Measurements from ENCODE around the gene CCDC127. TPM values are rescaled to one million over a fixed set of nuclear protein-coding genes. Genes with fewer than 3 reads are reported as not detected.
A peak's percentile ranks its signal among the peaks of the same experiment; 100 is the strongest.
"Not testable (repeated sequence)": the region's sequence is repeated elsewhere in the genome, so short reads cannot be mapped to it uniquely, and the experiment has no call there.

Gene CCDC127
- total RNA-seq, 1 experiment from 2014 or later: 10.5 TPM

DNA sequence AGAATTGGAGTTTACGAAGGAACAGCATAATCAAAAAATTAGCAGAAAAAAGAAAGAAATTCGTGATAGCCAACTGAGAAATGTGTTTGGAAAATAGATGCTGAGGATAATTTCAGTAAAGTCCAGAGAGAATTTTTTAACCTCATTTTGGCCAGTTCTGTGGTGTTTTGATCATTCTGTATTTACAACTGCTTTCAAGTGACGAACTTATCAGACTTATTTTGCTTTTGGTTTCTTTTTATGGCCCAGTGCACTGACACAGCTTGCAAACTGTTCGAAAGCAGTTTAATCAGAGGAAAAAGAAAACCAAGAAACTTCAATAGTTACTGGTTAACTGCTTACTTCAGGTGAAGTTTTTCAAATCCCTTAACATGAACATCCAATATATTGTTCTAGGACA, 2.0 kb upstream of the CCDC127 start:
- POLR2A ChIA-PET: no interaction called here
- TF ChIP-seq, protein P1, sequence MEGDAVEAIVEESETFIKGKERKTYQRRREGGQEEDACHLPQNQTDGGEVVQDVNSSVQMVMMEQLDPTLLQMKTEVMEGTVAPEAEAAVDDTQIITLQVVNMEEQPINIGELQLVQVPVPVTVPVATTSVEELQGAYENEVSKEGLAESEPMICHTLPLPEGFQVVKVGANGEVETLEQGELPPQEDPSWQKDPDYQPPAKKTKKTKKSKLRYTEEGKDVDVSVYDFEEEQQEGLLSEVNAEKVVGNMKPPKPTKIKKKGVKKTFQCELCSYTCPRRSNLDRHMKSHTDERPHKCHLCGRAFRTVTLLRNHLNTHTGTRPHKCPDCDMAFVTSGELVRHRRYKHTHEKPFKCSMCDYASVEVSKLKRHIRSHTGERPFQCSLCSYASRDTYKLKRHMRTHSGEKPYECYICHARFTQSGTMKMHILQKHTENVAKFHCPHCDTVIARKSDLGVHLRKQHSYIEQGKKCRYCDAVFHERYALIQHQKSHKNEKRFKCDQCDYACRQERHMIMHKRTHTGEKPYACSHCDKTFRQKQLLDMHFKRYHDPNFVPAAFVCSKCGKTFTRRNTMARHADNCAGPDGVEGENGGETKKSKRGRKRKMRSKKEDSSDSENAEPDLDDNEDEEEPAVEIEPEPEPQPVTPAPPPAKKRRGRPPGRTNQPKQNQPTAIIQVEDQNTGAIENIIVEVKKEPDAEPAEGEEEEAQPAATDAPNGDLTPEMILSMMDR (IDR thresholded peaks at IDR 0.05; ENCODE audit: insufficient read depth in 1 of 2, low read depth in 1 of 2, low read length in 1 of 2, severe bottlenecking in 1 of 2, unreplicated experiment in 1 of 2): no peak
- BruUV-seq (replicated peaks): no TSS peak

DNA sequence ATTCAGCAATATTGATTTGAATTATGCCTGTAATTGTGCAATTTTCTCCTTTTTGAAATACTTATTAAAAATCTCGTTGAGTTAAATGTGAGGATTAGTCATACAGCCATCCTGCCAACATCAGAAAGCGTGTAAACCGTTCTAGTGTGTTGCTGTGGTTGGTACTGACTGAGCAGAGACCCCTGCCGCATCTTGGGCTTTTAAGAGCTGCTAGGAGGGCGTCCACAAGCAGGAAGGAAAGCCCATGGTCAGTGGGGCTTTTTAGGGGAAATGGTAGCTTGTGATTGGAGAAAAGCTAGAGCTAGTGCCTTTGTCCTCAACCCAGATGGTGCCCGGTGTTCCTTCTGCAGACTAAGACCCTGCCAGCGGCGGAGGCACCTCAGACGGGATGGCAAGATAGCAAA, 1.5 kb upstream of the CCDC127 start:
- no peaks in the 10 kb centered on the region for H3K9me3 ChIP-seq
- Mint-ChIP-seq H3K27ac (ENCODE audit: unreplicated experiment) (no peak overlapping the region), H3K9me3 (ENCODE audit: unreplicated experiment) (no peaks in the 10 kb centered on the region), H3K4me1 (ENCODE audit: low read depth, unreplicated experiment) (peaks cover 7% of the 10 kb centered on the region), H3K4me3 (ENCODE audit: unreplicated experiment) (peak overlapping the region; percentile 84), H3K27me3 (ENCODE audit: insufficient read depth, unreplicated experiment) (no peaks in the 10 kb centered on the region), H3K36me3 (ENCODE audit: insufficient read depth, unreplicated experiment) (peaks cover 47% of the 10 kb centered on the region)
- H3K27me3 ChIP-seq (replicated peaks; ENCODE audit: control insufficient read depth, insufficient read depth, low read length): no peaks in the 10 kb centered on the region
- TF ChIP-seq, protein P1 (IDR thresholded peaks at IDR 0.05; ENCODE audit: insufficient read depth in 1 of 2, low read depth in 1 of 2, low read length in 1 of 2, severe bottlenecking in 1 of 2, unreplicated experiment in 1 of 2): no peak
- CTCF ChIA-PET: interaction anchor here (1.6 kb wide), 1 partner anchor 52 kb away, joined by 5 read pairs; the partner anchor contains the start of gene PDCD6
- H3K4me3 ChIP-seq (ENCODE audit: low read depth, low read length): peak overlapping the region; percentile 99
- no peak for DNase-seq
- intact Hi-C loops (cut with micrococcal nuclease; ENCODE audit: unreplicated experiment): loop anchor here (2.0 kb wide), 1 partner anchor 51 kb away; the partner anchor contains the start of gene PDCD6
- BruUV-seq (replicated peaks): TSS peak; percentile 33
- no peaks in the 10 kb centered on the region for H3K36me3 ChIP-seq (ENCODE audit: control insufficient read depth, insufficient read depth, low read length)
- peaks cover 9% of the 10 kb centered on the region; the same call in 1 of the 2 replicates for H3K4me1 ChIP-seq
- POLR2A ChIA-PET: interaction anchor here (2.5 kb wide), 1 partner anchor 51 kb away, joined by 19 read pairs; the partner anchor contains the start of gene PDCD6

More for the DNA sequence above, 2.0 kb upstream of the CCDC127 start:
- Mint-ChIP-seq H3K27ac (ENCODE audit: unreplicated experiment) (no peak overlapping the region), H3K4me1 (ENCODE audit: low read depth, unreplicated experiment) (peaks cover 7% of the 10 kb centered on the region), H3K36me3 (ENCODE audit: insufficient read depth, unreplicated experiment) (peaks cover 47% of the 10 kb centered on the region), H3K27me3 (ENCODE audit: insufficient read depth, unreplicated experiment) (no peaks in the 10 kb centered on the region), H3K9me3 (ENCODE audit: unreplicated experiment) (no peaks in the 10 kb centered on the region), H3K4me3 (ENCODE audit: unreplicated experiment) (peak overlapping the region; percentile 84)
- Histone ChIP-seq H3K4me3 (ENCODE audit: low read depth, low read length) (no peak overlapping the region), H3K27me3 (replicated peaks; ENCODE audit: control insufficient read depth, insufficient read depth, low read length) (no peaks in the 10 kb centered on the region), H3K36me3 (ENCODE audit: control insufficient read depth, insufficient read depth, low read length) (no peaks in the 10 kb centered on the region), H3K4me1 (peaks cover 9% of the 10 kb centered on the region; the same call in 1 of the 2 replicates), H3K9me3 (no peaks in the 10 kb centered on the region)
- intact Hi-C loops (cut with micrococcal nuclease; ENCODE audit: unreplicated experiment): loop anchor here (2.0 kb wide), 1 partner anchor 51 kb away; the partner anchor contains the start of gene PDCD6
- no peak for DNase-seq
- CTCF ChIA-PET: no interaction called here

DNA sequence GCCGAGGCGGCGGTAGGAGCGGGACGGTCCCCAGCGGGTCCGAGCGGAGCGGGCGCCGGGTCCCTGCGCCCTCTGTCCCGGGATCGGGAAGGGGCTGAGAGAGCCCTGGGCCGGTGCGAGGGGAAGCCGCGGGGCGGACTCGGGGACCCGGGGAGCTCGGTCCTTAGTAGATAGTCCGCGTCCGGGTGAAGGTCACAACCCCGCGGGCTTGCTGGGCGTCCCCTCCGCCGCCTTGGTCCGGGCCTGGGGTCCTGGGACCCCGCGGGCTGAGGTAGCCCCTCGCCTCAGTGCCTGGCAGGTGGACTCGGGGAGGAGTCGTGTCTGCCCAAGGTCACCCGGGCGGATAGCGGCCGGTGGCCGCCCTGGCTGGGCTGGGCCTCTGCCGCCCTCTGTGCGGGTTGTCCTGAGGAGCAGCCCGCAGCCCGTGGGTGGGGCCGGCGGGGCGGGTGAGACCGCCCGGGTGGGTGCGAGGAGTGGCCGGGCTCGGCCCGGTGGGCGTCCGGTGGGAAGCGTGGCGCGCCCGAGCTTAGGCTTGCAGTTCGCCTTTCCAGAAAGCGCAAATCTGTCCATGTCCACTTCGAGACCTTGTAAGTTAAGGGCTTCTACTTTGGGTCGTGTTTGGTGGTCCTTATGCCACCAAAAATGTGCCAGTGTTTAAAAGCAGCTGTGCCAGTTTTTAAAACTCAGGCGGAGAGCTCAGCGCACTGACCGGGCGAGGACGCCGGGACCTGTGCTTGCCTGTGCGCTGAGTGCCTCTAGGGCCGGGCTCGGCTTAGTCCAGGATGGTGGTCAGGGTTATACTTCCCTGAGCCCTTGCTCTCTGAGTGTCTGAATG, 721 bp upstream of the CCDC127 start:
- no peaks in the 10 kb centered on the region for H3K36me3 ChIP-seq (ENCODE audit: control insufficient read depth, insufficient read depth, low read length)

DNA sequence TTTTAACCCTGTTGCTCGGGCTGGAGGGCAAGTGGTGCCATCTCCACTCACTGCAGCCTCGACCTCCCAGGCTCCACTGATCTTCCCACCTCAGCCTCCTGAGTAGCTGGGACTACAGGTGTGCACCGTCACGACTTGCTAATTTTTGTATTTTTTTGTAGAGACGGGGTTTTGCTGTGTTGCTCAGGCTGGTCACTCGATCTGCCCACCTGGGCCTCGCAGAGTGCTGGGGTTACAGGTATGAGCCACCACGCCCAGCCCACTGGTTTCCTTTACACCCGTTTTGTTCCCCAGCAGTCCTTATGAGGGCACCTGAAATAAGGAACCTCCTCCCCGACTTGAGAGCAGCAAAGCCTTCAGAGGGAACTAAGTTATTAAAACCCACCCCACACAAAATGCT, 1.9 kb downstream of the CCDC127 start:
- H3K36me3 Mint-ChIP-seq (ENCODE audit: insufficient read depth, unreplicated experiment): peaks cover 46% of the 10 kb centered on the region
- H3K9me3 Mint-ChIP-seq (ENCODE audit: unreplicated experiment); H3K9me3 ChIP-seq; H3K36me3 ChIP-seq (ENCODE audit: control insufficient read depth, insufficient read depth, low read length); H3K27me3 Mint-ChIP-seq (ENCODE audit: insufficient read depth, unreplicated experiment); H3K4me3 ChIP-seq (ENCODE audit: low read depth, low read length); H3K4me3 Mint-ChIP-seq (ENCODE audit: unreplicated experiment); H3K4me1 Mint-ChIP-seq (ENCODE audit: low read depth, unreplicated experiment); intact Hi-C loops (cut with micrococcal nuclease; ENCODE audit: unreplicated experiment); POLR2A ChIA-PET; H3K4me1 ChIP-seq; BruUV-seq (replicated peaks); CTCF ChIA-PET; H3K27me3 ChIP-seq (replicated peaks; ENCODE audit: control insufficient read depth, insufficient read depth, low read length); H3K27ac Mint-ChIP-seq (ENCODE audit: unreplicated experiment); DNase-seq: not testable (repeated sequence)

More for the DNA sequence above, 721 bp upstream of the CCDC127 start:
- BruUV-seq (replicated peaks): no TSS peak
- Mint-ChIP-seq H3K4me1 (ENCODE audit: low read depth, unreplicated experiment) (peaks cover 7% of the 10 kb centered on the region), H3K9me3 (ENCODE audit: unreplicated experiment) (no peaks in the 10 kb centered on the region), H3K36me3 (ENCODE audit: insufficient read depth, unreplicated experiment) (peaks cover 48% of the 10 kb centered on the region), H3K27ac (ENCODE audit: unreplicated experiment) (peak overlapping the region; percentile 75), H3K4me3 (ENCODE audit: unreplicated experiment) (peak overlapping the region; percentile 84), H3K27me3 (ENCODE audit: insufficient read depth, unreplicated experiment) (no peaks in the 10 kb centered on the region)
- TF ChIP-seq, protein P1 (IDR thresholded peaks at IDR 0.05; ENCODE audit: insufficient read depth in 1 of 2, low read depth in 1 of 2, low read length in 1 of 2, severe bottlenecking in 1 of 2, unreplicated experiment in 1 of 2): no peak
- POLR2A ChIA-PET: interaction anchor here (0.6 to 2.5 kb wide), 5 partner anchors 9 to 253 kb away, joined by 3 to 19 read pairs (median 4); partner anchors contain the start of gene PDCD6
- Histone ChIP-seq H3K9me3 (no peaks in the 10 kb centered on the region), H3K27me3 (replicated peaks; ENCODE audit: control insufficient read depth, insufficient read depth, low read length) (no peaks in the 10 kb centered on the region), H3K4me1 (peaks cover 9% of the 10 kb centered on the region; the same call in 1 of the 2 replicates), H3K4me3 (ENCODE audit: low read depth, low read length) (peak overlapping the region; percentile 99)
- CTCF ChIA-PET: interaction anchor here (0.6 to 1.6 kb wide), 8 partner anchors 17 to 1419 kb away, joined by 3 to 5 read pairs (median 4); partner anchors contain the start of gene PDCD6
- intact Hi-C loops (cut with micrococcal nuclease; ENCODE audit: unreplicated experiment): loop anchor here (2.0 kb wide), 1 partner anchor 52 kb away; the partner anchor contains the start of gene PDCD6
- DNase-seq: peak in 1 of 2 experiments; percentile 48
